KMS-11 (cell line): Measurements from ENCODE around the gene SV2C.

Source experiments
- H2AFZ ChIP-seq: fragments of 200-600 bp; sonication (generic); 2 replicates; pipeline ENCODE4 v1.6.1; 2016; ENCODE audit warnings: antibody characterized with exemption, mixed run types, low read depth
- H3K27ac ChIP-seq: fragments of 200-600 bp; sonication (generic); 2 replicates; pipeline ENCODE4 v1.6.1; 2016; ENCODE audit warnings: mild to moderate bottlenecking, mixed run types
- H3K27me3 ChIP-seq: fragments of 200-600 bp; sonication (generic); 2 replicates; pipeline ENCODE4 v1.6.1; 2017; ENCODE audit warnings: mild to moderate bottlenecking, low read depth, mixed run types, moderate library complexity; ENCODE audit not compliant: insufficient read depth
- H3K36me3 ChIP-seq: fragments of 200-600 bp; sonication (generic); 2 replicates; pipeline ENCODE4 v1.6.1; 2017; ENCODE audit warnings: mild to moderate bottlenecking, mixed run types; ENCODE audit not compliant: insufficient read depth
- H3K4me1 ChIP-seq: fragments of 200-600 bp; sonication (generic); 2 replicates; pipeline ENCODE4 v1.6.1; 2016; ENCODE audit warnings: mild to moderate bottlenecking, low read depth, mixed run types; ENCODE audit not compliant: poor library complexity, severe bottlenecking
- H3K4me2 ChIP-seq: fragments of 200-600 bp; sonication (generic); 2 replicates; pipeline ENCODE4 v1.7.0; 2016; ENCODE audit warnings: mild to moderate bottlenecking, mixed run types
- H3K4me3 ChIP-seq: fragments of 200-600 bp; sonication (generic); IDR thresholded peaks from 2 replicates; pipeline ENCODE4 v1.6.1; 2017; ENCODE audit warnings: low read depth, low read length, mixed read lengths; ENCODE audit not compliant: insufficient read depth
- H3K79me2 ChIP-seq: fragments of 200-600 bp; sonication (generic); 2 replicates; pipeline ENCODE4 v1.6.1; 2016; ENCODE audit warnings: low read depth, mixed run types; ENCODE audit not compliant: insufficient read depth
- H3K9ac ChIP-seq: fragments of 200-600 bp; sonication (generic); 2 replicates; pipeline ENCODE4 v1.6.1; 2016; ENCODE audit warnings: mild to moderate bottlenecking, mixed run types
- H4K20me1 ChIP-seq: fragments of 200-600 bp; sonication (generic); 2 replicates; pipeline ENCODE4 v1.6.1; 2016; ENCODE audit warnings: mild to moderate bottlenecking, mixed run types; ENCODE audit not compliant: insufficient read depth
- TF ChIP-seq, protein P1 (sequence below): fragments of 200-600 bp; sonication (generic); conservative IDR thresholded peaks from 2 replicates; pipeline ENCODE4 v1.6.1; 2017; ENCODE audit warnings: low read depth, mild to moderate bottlenecking, antibody characterized with exemption, low read length, moderate library complexity, mixed read lengths

SV2C gene

DNA sequence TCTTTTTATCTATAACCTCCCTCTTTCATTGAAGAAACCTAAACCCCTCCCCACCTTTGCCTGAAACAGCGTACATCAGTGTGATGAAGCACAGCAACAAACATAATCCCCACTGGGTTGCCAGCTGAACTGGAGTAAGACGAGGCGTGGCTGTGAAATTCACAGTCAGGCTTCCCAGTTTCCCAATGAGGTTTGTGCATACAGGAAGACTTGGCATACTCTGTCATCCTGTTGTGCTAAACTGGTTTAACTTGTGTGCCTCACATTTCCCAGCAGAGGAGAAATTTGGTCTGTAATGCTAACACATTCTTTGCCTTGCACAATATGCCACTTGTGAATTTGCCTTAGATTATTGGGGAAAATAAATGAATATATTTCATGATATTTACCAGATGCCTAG is 121.5 kb downstream of the SV2C start:
- H4K20me1 ChIP-seq: no peaks in the 10 kb centered on the region
- no peaks in the 10 kb centered on the region for H3K4me1 ChIP-seq
- no peaks in the 10 kb centered on the region for H3K36me3 ChIP-seq
- no peaks in the 10 kb centered on the region for H3K79me2 ChIP-seq
- TF ChIP-seq, protein P1, sequence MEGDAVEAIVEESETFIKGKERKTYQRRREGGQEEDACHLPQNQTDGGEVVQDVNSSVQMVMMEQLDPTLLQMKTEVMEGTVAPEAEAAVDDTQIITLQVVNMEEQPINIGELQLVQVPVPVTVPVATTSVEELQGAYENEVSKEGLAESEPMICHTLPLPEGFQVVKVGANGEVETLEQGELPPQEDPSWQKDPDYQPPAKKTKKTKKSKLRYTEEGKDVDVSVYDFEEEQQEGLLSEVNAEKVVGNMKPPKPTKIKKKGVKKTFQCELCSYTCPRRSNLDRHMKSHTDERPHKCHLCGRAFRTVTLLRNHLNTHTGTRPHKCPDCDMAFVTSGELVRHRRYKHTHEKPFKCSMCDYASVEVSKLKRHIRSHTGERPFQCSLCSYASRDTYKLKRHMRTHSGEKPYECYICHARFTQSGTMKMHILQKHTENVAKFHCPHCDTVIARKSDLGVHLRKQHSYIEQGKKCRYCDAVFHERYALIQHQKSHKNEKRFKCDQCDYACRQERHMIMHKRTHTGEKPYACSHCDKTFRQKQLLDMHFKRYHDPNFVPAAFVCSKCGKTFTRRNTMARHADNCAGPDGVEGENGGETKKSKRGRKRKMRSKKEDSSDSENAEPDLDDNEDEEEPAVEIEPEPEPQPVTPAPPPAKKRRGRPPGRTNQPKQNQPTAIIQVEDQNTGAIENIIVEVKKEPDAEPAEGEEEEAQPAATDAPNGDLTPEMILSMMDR: no peak
- no peak overlapping the region for H3K27ac ChIP-seq
- no peaks in the 10 kb centered on the region for H3K27me3 ChIP-seq
- H3K4me3 ChIP-seq: no peak overlapping the region
- no peak overlapping the region for H3K4me2 ChIP-seq
- H2AFZ ChIP-seq: no peak overlapping the region
- no peak overlapping the region for H3K9ac ChIP-seq

DNA sequence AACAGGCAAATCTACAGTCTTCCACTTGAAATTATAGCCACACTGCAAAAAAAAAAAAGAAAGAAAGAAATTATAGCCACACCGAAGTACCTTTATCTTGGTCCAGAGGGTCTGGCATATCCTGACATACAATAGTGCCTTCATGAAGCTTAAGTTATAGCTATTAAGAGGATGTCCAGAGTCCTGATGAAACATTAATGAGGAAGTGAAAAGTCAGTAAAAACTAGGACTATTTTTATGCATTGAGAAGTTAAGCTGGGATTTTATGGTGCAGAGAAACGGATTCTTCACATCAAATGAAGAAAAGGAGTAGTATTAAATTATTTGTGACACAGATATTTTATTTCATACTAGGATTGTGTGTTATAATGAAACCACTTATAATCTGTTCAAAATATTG is 123.9 kb downstream of the SV2C start:
- no peaks in the 10 kb centered on the region for H3K4me1 ChIP-seq
- H3K36me3 ChIP-seq: no peaks in the 10 kb centered on the region
- H3K4me3 ChIP-seq: no peak overlapping the region
- no peak overlapping the region for H3K4me2 ChIP-seq
- H3K79me2 ChIP-seq: no peaks in the 10 kb centered on the region
- TF ChIP-seq, protein P1: no peak
- no peak overlapping the region for H2AFZ ChIP-seq
- H3K27me3 ChIP-seq: no peaks in the 10 kb centered on the region
- H4K20me1 ChIP-seq: no peaks in the 10 kb centered on the region
- no peak overlapping the region for H3K9ac ChIP-seq
- no peak overlapping the region for H3K27ac ChIP-seq

DNA sequence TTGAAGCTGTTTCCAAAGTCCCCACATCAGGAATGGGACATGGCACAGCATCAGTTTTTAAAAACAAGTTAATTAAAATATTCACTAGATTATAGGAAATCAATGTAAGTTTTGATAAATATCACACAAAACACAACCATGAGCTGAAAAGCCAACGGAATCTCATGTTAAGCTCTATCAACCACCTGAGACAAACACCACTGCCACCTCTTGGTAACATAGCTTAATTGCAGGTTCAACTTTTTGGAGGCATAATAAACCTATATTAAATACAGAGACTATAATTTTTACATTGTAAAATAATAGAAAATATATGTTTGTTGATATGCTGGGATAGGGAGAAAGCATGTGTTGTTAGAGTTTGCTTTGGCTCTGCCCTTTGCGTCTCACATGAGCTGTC is 126.1 kb downstream of the SV2C start:
- TF ChIP-seq, protein P1: no peak; the same call in 1 of the 2 replicates
- Histone ChIP-seq H3K79me2 (no peaks in the 10 kb centered on the region), H3K36me3 (no peaks in the 10 kb centered on the region), H3K27me3 (no peaks in the 10 kb centered on the region), H3K4me2 (no peak overlapping the region), H3K27ac (no peak overlapping the region), H2AFZ (no peak overlapping the region), H3K4me3 (no peak overlapping the region), H3K9ac (no peak overlapping the region), H3K4me1 (no peaks in the 10 kb centered on the region), H4K20me1 (no peaks in the 10 kb centered on the region)

DNA sequence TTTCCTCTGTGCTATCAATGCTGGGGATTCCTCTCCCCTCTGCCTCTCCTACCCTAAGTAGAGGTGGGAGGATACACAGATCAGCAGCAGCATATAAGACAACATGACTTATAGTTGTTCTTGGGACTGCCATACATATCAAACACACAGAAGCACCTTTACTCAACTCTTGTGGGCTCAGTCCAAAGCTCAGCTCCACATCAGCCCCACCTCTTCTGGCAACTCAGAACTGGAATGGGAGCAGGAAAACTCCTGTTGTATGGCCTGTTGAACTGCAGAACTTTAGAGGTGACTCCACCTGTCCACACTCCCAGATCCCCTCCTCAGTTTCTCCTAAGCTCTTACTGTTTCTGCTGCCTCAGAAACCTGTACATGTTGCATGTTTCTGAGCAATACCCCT is 127.8 kb downstream of the SV2C start:
- H3K4me3 ChIP-seq: no peak overlapping the region
- no peaks in the 10 kb centered on the region for H3K36me3 ChIP-seq
- no peak overlapping the region for H3K27ac ChIP-seq
- H3K79me2 ChIP-seq: no peaks in the 10 kb centered on the region
- no peaks in the 10 kb centered on the region for H3K4me1 ChIP-seq
- no peak overlapping the region for H3K4me2 ChIP-seq
- H2AFZ ChIP-seq: no peak overlapping the region
- no peaks in the 10 kb centered on the region for H4K20me1 ChIP-seq
- H3K27me3 ChIP-seq: no peaks in the 10 kb centered on the region
- H3K9ac ChIP-seq: no peak overlapping the region
- TF ChIP-seq, protein P1: no peak

DNA sequence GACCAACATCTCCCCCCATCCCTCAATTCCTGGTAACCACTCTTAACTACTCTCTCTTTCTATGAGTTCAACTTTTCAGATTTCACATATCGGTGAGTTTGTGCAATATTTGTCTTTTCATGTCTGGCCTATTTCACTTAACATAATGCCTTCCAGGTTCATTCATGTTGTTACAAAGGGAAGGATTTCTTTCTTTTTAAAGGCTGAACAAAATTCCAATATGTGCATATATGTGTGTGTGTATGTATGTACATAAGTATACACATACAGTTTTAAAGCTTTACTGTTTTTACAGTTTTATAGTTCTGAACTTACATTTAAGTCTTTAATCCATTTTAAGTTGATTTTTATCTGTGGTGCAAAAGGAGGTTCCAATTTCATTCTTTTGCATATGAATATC is 130.7 kb downstream of the SV2C start:
- Histone ChIP-seq H3K79me2 (no peaks in the 10 kb centered on the region), H3K4me3 (no peak overlapping the region), H3K27ac (no peak overlapping the region), H3K36me3 (no peaks in the 10 kb centered on the region), H3K4me2 (no peak overlapping the region), H4K20me1 (no peaks in the 10 kb centered on the region), H3K4me1 (no peaks in the 10 kb centered on the region), H2AFZ (no peak overlapping the region), H3K9ac (no peak overlapping the region), H3K27me3 (no peaks in the 10 kb centered on the region)
- TF ChIP-seq, protein P1: no peak
